GM12892 (cell line): ENCODE results near the gene KLHL6.

Source experiments
- POLR2A ChIP-seq: IDR thresholded peaks from 2 replicates; pipeline ENCODE4 v1.6.1; 2011; ENCODE audit warnings: low read depth, low read length, control low read depth
- TAF1 ChIP-seq: IDR thresholded peaks from 2 replicates; pipeline ENCODE4 v1.6.1; 2011; ENCODE audit warnings: low read depth, mild to moderate bottlenecking, control low read depth, low read length, borderline replicate concordance

GRCh38 chr3:183498634-183499033 is 56.9 kb downstream of the KLHL6 start:
- no peak for TF ChIP-seq POLR2A
- TF ChIP-seq TAF1 = no peak
